RKO (cell line): ENCODE results near the gene NXPH4.

Experiments used
- DNase-seq: peaks from one replicate; pipeline ENCODE4 v3.0.0-alpha.2; 2016; ENCODE audit warnings: low spot score

NXPH4 gene

DNA sequence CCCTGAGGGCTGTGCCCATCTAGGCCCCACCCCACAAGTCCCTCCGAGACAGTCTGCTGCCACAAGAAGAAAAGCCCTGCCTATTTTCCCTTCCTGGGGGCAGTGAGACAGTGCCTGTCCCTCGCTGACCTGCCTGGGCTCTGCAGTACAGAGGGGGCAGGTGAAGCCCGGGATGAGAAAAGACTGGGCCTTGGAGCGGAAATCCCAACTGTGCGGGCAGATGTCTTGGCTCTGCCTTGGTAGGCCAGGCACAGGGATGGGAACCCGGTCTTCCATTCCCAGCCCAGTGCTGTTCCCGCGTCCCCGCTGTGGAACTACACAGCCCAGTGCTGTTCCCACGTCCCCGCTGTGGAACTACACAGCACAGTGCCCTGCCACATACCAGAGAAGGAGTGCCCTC lies 12.8 kb upstream of the NXPH4 start:
- no peak for DNase-seq

DNA sequence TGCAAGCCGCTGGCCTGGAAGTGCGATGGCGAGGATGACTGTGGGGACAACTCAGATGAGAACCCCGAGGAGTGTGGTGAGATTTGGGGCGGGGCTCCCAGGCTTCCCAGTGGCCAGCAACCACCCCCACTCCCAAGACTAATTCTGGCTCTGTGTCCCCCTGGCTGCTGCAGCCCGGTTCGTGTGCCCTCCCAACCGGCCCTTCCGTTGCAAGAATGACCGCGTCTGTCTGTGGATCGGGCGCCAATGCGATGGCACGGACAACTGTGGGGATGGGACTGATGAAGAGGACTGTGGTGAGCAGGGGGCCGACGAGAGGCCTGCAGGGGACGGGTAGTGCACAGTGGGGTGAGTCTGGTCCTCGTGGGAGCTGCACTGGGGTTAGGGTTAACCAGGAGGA lies 12.1 kb upstream of the NXPH4 start:
- DNase-seq = no peak

DNA sequence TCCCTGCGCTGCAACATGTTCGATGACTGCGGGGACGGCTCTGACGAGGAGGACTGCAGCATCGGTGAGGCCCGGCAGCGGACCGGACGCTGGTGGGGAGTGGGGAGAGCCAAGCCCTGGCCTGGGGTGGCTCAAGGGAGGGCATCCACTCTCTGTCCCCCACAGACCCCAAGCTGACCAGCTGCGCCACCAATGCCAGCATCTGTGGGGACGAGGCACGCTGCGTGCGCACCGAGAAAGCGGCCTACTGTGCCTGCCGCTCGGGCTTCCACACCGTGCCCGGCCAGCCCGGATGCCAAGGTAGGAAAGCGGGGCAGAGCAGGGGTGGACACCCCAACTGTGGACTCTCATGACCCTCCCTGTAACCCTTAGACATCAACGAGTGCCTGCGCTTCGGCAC lies 11.4 kb upstream of the NXPH4 start:
- no peak for DNase-seq

DNA sequence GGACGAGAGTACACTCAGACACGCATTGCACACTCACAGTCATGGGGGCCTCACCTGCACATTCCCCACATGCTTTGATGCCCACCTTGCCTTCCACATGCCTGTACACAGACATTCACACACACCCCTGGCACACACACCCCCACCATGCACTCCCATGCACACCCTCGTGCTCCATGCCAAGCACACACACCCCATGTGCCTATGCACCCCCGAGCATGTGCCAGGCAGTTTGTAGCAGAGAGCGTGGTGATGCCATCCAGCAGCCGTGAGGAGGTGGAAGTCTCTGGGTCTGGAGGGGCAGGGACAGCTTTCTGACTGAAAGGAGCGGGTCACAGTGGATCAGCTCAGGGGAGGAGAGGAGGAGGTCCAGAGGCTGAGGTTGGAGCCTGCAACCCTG lies 10.7 kb upstream of the NXPH4 start:
- no peak for DNase-seq

DNA sequence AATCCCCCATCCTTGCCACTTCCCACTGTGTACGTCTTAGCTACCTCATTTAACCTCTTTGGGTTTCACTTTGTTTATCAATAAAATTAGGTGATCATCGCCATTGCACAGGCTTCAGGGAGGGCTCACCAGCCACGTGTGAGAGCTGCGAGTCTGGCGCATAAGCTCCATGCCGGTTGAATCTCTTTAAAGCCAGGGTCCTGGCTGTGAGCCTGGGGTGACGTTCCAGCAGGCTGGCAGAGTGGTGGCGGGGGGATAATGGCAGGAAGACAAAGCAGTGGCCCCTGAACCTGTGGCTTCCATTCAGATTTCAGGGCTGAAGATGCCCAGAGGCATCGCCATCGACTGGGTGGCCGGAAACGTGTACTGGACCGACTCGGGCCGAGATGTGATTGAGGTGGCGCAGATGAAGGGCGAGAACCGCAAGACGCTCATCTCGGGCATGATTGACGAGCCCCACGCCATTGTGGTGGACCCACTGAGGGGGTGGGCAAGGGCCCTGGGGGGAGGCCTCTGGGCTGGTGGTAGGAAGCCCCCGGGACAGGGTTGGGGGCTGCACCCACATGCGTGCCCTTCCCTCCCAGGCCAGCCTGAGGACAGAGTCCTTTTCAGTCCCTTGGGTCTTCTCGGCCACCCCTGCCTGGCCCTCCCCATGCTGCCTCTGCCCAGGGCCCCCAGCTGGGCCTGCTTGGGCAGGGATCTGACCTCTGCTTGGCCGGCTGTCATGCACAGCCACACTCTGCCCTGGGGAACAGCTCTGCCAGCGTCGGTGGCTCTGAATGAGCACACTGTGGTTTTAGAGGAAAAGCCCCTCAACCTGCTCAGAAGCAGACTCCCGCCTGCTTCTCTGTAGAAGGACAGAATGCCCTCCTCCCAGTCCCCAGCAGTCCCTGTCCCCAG lies 8.6 kb upstream of the NXPH4 start:
- no peak for DNase-seq

DNA sequence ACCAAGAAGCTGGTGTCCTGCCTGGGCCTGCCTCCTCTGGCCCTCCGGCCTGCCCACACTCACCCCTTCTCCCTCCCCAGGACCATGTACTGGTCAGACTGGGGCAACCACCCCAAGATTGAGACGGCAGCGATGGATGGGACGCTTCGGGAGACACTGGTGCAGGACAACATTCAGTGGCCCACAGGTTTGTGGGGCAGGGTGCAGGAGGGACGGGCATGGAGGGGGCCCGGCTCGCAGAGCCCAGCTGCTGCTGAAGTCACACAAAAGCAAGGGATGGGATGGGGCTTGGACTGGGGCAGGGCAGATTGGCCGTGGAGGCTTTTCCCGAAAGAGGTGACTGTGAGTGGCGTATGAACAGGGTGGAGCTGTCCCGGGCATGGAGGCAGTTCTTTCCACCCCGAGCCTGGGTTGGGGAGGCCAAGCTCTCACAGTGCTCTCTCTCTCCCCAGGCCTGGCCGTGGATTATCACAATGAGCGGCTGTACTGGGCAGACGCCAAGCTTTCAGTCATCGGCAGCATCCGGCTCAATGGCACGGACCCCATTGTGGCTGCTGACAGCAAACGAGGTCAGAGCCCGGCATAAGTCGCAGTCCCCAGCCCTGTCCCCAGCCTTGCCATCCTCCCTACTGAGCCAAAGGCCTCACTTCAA lies 7.8 kb upstream of the NXPH4 start:
- no peak for DNase-seq

DNA sequence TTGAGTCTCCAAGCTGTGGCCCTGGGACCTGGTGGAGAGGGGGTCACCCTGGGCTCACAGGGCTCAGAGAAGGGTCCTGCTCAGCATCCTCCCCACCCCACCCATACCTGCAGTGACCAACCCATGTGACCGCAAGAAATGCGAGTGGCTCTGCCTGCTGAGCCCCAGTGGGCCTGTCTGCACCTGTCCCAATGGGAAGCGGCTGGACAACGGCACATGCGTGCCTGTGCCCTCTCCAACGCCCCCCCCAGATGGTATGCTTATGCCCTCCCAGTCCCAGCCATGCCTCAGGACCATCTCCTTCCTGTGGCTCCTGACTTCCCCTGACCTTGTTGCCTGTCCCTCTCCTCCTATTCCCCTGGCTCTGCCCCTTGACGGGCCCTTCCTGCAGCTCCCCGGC lies 6.7 kb upstream of the NXPH4 start:
- DNase-seq = no peak

DNA sequence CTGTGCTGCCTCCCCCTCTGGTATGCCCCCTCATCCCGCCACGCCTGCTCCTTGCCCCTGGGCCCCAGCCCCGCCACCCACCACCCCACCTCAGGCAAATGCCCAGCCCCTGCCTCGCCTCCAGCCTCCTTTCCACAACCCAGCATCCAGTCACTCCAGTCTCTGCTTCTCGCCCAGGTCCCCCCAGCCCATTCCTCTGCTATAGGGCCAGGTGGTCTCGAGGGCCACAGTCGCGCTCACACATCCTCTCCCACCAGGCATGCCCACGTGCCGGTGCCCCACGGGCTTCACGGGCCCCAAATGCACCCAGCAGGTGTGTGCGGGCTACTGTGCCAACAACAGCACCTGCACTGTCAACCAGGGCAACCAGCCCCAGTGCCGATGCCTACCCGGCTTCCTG lies 6.1 kb upstream of the NXPH4 start:
- no peak for DNase-seq

DNA sequence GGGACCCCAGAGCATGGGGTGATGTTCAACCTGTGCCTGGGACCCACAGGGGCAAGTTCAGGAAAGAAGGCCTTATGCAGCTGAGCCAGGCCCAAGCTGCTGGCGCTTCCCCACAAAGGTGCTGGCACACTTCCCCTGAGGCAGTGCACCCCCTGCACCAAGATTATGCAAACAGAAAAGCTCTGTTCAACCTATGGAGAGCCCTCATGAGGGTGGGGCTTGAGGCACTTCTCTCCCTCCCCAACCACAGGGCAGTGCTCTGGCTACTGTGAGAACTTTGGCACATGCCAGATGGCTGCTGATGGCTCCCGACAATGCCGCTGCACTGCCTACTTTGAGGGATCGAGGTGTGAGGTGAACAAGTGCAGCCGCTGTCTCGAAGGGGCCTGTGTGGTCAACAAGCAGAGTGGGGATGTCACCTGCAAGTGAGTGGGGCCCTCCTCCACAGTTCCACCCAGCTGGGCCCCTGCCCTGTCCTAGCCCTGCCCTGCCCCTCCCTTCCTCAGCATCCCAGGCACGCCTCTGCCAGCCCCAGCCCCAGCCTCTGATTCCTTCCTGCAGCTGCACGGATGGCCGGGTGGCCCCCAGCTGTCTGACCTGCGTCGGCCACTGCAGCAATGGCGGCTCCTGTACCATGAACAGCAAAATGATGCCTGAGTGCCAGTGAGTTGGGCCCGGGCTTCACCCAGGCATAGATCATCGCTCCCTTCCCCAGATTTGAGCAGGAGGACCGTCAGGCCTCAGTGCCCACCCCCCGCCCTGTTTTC lies 5.5 kb upstream of the NXPH4 start:
- DNase-seq = no peak

DNA sequence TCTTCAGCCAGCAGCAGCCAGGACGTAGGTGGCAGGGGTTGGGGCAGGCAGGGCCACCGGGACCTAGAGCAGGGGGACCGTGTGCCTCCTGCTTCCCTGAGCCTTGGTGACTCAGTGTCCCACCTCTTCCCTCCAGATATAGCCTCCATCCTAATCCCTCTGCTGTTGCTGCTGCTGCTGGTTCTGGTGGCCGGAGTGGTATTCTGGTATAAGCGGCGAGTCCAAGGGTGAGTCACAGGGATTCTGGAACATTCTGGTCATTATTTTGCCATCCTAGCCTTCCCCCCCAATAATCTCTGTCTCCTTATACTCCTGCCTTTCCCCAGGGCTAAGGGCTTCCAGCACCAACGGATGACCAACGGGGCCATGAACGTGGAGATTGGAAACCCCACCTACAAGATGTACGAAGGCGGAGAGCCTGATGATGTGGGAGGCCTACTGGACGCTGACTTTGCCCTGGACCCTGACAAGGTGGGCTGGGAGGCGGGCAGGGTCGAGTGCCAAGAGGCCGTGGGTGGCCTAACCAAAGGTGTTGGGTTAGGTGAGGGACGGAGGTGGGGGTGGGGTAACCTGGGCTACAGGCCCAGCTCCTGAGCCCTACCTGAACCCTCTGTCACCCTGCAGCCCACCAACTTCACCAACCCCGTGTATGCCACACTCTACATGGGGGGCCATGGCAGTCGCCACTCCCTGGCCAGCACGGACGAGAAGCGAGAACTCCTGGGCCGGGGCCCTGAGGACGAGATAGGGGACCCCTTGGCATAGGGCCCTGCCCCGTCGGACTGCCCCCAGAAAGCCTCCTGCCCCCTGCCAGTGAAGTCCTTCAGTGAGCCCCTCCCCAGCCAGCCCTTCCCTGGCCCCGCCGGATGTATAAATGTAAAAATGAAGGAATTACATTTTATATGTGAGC lies 4.5 kb upstream of the NXPH4 start:
- no peak for DNase-seq

DNA sequence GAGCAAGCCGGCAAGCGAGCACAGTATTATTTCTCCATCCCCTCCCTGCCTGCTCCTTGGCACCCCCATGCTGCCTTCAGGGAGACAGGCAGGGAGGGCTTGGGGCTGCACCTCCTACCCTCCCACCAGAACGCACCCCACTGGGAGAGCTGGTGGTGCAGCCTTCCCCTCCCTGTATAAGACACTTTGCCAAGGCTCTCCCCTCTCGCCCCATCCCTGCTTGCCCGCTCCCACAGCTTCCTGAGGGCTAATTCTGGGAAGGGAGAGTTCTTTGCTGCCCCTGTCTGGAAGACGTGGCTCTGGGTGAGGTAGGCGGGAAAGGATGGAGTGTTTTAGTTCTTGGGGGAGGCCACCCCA lies 3.9 kb upstream of the NXPH4 start:
- no peak for DNase-seq

DNA sequence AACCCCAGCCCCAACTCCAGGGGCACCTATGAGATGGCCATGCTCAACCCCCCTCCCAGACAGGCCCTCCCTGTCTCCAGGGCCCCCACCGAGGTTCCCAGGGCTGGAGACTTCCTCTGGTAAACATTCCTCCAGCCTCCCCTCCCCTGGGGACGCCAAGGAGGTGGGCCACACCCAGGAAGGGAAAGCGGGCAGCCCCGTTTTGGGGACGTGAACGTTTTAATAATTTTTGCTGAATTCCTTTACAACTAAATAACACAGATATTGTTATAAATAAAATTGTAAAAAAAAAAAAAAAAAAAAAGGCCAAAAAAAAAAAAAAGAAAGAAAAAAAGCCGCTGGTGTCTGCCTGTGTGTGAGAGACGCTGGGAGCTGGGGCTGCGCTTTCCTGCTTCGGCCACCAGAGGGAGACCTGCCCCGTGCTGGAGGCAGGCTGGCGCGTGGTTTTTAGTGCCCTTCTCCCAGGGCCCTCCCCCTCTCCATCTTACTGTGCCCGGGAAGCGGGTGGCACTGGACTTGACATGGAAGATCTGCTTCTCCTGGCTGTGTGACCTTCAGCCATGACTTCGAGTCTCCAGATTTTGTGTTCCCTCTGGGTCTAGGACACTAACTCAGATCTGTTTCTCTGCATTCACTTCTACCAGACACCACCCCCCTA lies 3.4 kb upstream of the NXPH4 start:
- DNase-seq = peak; percentile 87

DNA sequence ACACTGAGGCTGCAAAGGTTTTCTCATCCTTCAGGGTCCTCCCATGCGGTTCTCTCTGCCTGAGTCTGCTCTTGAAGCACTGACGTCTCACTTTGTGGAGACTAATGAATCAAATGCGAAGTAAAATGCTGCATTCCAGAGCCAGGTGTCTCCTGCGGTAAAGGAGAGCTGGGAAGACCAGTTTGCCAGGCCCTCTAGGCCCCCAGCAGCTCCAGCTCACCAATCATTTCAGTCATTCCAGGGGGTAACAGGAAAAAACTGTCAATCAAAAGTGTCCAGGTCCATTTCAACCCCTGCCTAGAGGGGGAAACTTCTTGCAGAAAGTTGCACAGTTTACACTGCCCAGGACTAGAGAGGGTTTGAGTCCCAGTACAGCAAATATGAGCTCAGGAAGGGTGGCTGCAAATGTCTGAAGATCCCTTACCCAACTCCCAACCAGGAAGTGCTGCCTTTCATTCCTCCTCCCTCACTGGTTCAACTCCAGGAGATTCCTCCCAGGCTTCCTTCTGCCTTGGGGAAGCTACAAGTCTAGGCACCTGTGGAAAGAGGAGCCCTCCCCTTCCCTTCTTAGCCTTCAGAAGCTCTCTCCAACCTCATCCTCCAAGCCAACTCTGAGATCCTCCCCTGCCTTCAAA lies 2.7 kb upstream of the NXPH4 start:
- no peak for DNase-seq

DNA sequence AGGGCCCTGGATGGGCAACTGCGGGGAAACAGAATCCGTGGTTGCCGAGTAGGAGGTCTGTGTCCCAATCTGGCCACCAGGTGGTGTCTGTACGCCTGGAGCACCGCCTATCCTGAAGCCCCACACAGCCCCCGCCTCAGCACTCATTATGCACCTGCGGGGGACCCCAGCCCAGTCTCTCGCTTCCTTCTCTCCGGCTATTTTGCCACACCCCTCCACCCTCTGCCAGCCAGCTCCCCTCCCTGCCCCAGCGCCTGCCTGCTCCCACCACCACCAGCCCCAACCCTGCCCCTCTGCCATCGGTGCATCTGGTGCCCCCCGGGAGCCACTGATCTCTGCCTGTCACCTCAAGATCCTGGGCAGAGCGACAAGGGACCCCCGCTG lies 2.2 kb upstream of the NXPH4 start:
- peak; percentile 84 for DNase-seq

DNA sequence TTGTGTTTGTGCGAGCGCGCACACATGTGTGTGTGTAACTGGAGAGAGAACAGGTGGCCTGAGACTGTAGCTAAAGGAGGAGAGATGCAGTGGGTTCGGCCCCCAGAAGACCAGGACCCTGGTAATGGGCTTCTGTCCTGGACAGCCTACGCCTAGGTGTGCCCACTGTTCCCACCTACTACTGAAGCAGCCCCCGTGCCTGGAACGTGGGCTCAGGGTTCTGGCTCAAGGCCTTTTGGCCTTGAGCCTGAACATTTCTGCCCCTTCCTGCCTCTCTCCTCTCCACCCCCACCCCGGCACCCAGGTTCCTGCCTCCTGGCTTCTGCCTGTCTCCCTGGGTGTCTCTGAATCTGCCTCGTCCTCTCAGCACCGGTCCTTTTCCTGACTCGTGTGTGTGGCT lies 1.5 kb upstream of the NXPH4 start:
- no peak for DNase-seq

DNA sequence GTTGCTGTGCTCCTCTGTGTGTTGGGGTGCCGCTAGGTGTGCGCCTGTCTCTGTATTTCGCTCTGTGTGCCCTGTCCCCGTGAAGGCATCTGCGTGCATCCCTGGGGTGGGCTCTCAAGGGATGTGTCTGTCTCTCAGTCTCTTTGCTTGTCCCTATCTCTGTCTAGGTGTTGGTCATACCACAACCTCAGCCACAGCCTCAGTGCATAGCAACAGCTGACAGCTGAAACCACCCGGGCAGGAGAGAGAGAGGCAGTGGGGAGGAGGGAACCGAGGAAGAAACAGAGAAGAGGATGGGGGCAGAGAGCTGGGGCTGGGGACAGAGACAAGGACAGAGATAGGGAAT lies 953 bp upstream of the NXPH4 start:
- DNase-seq = no peak

DNA sequence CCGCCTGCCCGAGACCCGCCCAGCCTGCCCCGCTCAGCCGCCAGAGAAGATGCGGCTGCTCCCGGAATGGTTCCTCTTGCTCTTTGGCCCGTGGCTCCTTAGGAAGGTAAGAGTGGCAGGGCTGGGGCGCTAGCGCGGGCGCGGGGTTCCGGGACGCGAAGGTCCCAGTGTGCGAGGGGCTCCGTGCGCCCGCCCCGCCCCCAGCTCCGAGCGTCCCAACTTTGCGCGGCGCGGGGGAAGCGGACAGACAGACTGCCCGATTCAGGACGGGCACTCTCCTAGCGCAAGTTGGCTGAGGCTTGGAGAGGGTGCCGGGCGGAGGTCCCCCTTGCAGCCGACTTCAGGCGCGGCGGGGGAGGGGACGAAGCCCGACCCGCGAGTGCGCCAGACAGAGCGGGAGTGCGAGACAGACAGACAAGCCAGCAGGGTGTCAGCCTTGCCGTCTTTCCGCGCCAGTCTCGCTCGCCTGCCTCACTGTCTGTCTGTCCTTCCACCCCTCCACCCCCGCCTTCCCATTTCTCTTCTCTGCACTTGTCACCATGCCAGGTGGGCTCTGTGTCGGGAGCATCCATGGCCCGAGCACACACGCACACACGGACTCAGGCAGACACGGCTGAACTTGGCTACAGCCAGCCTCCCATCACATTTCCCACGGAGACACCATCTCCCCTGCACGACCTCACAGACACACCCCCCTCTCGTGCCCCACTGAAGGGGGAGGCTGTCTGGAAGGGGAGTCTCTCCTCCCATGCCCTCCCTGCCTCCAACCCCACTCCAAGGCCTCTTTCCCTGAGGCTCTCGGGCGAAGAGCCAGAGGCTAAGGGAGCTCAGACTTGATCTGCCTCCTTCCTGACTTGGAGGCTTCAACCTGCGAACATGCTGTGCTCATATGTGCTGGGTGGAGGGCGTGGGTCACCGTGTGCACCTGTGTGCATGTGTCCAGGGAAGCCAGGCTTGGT lies 606 bp downstream of the NXPH4 start:
- peak; percentile 39 for DNase-seq

DNA sequence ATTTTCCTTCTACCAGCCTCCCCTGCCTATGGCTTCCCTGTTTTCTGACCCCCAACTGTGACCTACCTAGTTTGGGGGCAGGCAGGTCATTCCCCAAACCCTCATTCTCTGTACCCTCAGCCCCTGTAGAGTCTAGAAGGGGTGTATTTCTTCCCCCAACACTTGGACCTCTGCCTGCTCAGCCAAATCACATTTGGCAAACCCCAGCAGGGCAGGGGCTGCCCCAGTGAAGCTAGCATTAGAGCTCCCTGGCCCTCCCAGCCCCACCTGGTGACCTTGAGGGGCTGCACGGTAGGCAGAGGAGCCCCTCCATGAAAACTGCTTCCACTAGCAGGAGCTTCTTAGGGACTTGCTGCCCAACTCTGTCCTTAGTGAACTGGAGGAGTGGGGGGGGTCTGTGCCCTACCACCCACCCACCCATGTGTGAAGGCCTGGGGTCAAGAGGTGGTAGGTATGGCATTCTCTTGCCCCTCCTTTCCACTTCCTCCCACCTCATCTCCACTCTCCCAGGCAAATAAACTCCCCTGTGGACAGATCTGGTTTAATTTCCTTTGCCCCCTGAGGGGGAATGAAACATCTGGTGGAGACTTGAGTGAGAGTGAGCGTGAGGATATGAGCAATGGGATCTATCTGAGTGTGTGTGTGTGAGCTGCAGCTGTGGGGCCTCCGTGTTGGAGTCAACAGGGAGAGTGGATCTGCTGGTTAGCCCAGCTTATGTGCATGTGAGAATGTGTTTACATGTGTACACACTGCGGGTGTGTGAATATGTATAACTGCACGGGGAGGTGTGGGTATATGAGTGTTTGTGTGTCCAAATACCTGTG lies 1.6 kb downstream of the NXPH4 start:
- DNase-seq = peak; percentile 62
